ENCODE measurements around the gene NCR3LG1. TPM values are rescaled to one million over a fixed set of nuclear protein-coding genes. Genes with fewer than 3 reads are reported as not detected.

NCR3LG1 gene
- total and polyA plus RNA-seq, 9 of the 15 experiments (the other 6 are each of a cell fraction or from before 2014, with no cell fraction given) = 4.1 to 39.8 (median 25.1) TPM

GRCh38 chr11:17386331-17387084, 34.9 kb downstream of the NCR3LG1 start (continued):
- TF ChIP-seq UBTF (IDR thresholded peaks at IDR 0.05; ENCODE audit: borderline replicate concordance in 1 of 2, low read depth in 2 of 2, low read length in 2 of 2) = no peak
- no peak for TF ChIP-seq TEAD4 (IDR thresholded peaks at IDR 0.05; ENCODE audit: low read length)
- peak; percentile 67; the same call in 1 of the 2 replicates for TF ChIP-seq TEAD4 (CRISPR knock-in tag; IDR thresholded peaks at IDR 0.05; ENCODE audit: borderline replicate concordance)
- TF ChIP-seq ASH1L (IDR thresholded peaks at IDR 0.05; ENCODE audit: borderline replicate concordance, low read depth, partially characterized antibody) = no peak
- TF ChIP-seq MCM5 (IDR thresholded peaks at IDR 0.05; ENCODE audit: low read depth) = no peak
- TF ChIP-seq ZBTB11 (CRISPR knock-in tag; IDR thresholded peaks at IDR 0.05) = no peak
- TF ChIP-seq TCF7L2 (IDR thresholded peaks at IDR 0.05; ENCODE audit: low read depth, low read length) = no peak
- TF ChIP-seq REST (IDR thresholded peaks at IDR 0.05; ENCODE audit: borderline replicate concordance) = peak; percentile 46; the same call in 1 of the 2 replicates
- TF ChIP-seq REST (CRISPR knock-in tag; IDR thresholded peaks at IDR 0.05; ENCODE audit: low read depth) = no peak
- 0 out of 2 replicates have a peak, but pooled peaks have one; percentile 6 for TF ChIP-seq JUN (IDR thresholded peaks at IDR 0.05; ENCODE audit: borderline replicate concordance, low read depth, low read length)
- 0 out of 2 replicates have a peak, but pooled peaks have one; percentile 49 for TF ChIP-seq JUN (CRISPR knock-in tag; IDR thresholded peaks at IDR 0.05; ENCODE audit: borderline replicate concordance)
- no peak for TF ChIP-seq ZFP1 (CRISPR knock-in tag; IDR thresholded peaks at IDR 0.05)

Measured in K562 (cell line).